OCI-LY3 (cell line): ENCODE results near the gene GSK3B.

ENCODE experiments used
- EZH2phosphoT487 ChIP-seq: fragments of 200-600 bp; shearing (Covaris generic); IDR thresholded peaks from 2 replicates; pipeline ENCODE4 v1.6.1; 2018; ENCODE audit warnings: antibody characterized with exemption, mixed run types, low read depth
- TF ChIP-seq, protein P1 (sequence below): fragments of 200-600, 300-600 bp; sonication (generic); IDR thresholded peaks from 2 replicates; pipeline ENCODE4 v1.5.1; 2014; ENCODE audit warnings: antibody characterized with exemption, low read length, low read depth

DNA sequence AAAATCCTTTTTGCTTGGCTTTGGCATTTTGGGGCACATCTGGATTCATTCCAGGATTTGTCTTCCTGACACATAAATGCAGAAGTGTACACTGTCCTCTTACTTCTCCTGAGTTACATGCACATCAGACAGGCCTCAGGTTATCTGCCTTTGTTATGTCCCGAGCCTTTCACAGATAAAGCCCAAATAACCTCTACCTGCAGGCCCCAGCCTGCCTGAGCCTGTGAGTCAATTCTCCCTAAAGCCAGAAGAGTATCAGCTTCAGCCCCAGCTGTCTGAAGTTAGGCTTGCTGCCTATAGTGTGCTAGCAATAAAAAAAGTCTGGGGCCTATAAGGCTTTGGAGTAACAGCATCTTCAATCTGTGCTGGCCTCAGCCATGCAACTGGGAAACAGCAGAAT, 17.7 kb upstream of the GSK3B start:
- no peak for TF ChIP-seq EZH2phosphoT487
- TF ChIP-seq, protein P1, sequence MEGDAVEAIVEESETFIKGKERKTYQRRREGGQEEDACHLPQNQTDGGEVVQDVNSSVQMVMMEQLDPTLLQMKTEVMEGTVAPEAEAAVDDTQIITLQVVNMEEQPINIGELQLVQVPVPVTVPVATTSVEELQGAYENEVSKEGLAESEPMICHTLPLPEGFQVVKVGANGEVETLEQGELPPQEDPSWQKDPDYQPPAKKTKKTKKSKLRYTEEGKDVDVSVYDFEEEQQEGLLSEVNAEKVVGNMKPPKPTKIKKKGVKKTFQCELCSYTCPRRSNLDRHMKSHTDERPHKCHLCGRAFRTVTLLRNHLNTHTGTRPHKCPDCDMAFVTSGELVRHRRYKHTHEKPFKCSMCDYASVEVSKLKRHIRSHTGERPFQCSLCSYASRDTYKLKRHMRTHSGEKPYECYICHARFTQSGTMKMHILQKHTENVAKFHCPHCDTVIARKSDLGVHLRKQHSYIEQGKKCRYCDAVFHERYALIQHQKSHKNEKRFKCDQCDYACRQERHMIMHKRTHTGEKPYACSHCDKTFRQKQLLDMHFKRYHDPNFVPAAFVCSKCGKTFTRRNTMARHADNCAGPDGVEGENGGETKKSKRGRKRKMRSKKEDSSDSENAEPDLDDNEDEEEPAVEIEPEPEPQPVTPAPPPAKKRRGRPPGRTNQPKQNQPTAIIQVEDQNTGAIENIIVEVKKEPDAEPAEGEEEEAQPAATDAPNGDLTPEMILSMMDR = no peak
